Subcutaneous adipose tissue (tissue), 4 donors: ENCODE results near the gene AVPI1. TPM values are rescaled to one million over a fixed set of nuclear protein-coding genes. Genes with fewer than 3 reads are reported as not detected.

Experiments used
- total RNA-seq, 4 donors: library from RNA; depleted of rRNA; stranded (reverse); fragments of >200 nt; gene quantifications; one replicate each; pipeline ENCODE4 v1.1.0, GENCODE V29; 2016
- TF ChIP-seq, protein P1 (sequence below): fragments of 450-650 bp; IDR thresholded peaks from one replicate; pipeline ENCODE4 v1.5.1; 2016; ENCODE audit warnings: low read depth, mild to moderate bottlenecking, control low read depth, antibody characterized with exemption, moderate library complexity

The AVPI1 gene
- 100 to 1,000 TPM in 1 of 4 donors, 10 to 100 TPM in 3; 29.5 to 107 (median 61.6) TPM for total RNA-seq

GRCh38 chr10:97686962-97687784 lies at the start of gene AVPI1:
Gene AVPI1 (minus strand): TSS chr10:97687241. CDS start chr10:97679905, 7,336 bp downstream.
- TF ChIP-seq, protein P1, sequence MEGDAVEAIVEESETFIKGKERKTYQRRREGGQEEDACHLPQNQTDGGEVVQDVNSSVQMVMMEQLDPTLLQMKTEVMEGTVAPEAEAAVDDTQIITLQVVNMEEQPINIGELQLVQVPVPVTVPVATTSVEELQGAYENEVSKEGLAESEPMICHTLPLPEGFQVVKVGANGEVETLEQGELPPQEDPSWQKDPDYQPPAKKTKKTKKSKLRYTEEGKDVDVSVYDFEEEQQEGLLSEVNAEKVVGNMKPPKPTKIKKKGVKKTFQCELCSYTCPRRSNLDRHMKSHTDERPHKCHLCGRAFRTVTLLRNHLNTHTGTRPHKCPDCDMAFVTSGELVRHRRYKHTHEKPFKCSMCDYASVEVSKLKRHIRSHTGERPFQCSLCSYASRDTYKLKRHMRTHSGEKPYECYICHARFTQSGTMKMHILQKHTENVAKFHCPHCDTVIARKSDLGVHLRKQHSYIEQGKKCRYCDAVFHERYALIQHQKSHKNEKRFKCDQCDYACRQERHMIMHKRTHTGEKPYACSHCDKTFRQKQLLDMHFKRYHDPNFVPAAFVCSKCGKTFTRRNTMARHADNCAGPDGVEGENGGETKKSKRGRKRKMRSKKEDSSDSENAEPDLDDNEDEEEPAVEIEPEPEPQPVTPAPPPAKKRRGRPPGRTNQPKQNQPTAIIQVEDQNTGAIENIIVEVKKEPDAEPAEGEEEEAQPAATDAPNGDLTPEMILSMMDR = no peak

DNA sequence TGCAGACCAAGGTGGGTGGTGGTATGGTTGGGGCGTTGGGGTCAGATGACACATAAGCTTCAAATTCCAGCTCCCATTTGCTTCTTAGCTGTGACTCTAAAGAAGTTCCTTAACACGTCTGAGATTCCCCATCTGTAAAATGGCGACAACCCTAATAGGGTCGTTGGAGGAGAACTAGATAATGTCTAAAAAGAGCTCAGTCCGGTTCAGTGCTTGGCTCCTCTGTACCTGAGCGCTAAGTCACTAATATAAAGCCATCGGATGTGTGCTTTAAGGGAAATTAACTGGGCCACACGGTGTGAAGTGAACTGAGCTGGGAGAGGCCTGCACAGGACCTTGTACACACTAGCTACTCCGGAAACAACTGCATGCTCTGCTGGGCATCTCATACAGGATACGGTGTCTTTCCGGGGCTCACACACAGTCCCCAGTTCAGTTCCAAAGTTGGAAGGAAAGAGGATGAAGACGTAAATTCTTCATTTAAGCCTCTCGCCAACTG lies 49.4 kb upstream of the AVPI1 start:
- TF ChIP-seq, protein P1 = no peak

DNA sequence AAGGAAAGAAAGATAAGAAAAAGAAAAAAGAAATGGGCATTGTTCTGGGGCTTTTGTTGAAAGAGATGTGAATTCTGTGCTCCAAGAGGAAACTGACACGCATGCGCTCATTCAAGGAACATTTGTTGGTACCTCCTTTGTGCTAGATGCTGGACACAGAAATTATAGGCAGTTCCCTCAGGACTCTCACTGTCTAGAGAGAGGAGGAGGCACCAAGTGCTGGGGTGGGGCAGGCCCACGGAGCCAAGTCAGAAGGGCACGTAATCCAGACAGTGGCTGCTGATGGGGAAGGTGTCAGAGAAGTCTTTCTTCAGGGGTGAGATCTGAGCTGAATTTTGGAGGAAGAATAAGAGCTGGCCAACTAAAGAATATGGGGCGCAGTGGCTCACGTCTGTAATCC lies 47.0 kb upstream of the AVPI1 start:
- TF ChIP-seq, protein P1 = no peak

DNA sequence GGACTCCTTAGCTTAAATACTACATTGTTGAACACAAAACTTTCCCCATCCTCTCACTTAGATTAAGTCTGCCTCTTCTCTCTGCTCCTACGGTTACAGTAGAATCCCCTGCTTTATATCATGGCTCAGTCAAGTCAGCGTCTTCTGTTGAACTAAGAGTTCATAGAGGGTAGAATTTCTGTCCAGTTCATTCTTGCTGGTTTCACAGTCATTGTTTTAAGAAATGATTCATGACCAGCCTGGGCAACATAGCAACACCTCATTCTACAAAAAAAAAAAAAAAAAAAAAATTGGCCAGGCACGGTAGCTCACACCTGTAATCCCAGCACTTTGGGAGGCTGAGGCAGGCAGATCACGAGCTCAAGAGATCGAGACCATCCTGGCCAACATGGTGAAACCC lies 46.2 kb upstream of the AVPI1 start:
- TF ChIP-seq, protein P1 = no peak

DNA sequence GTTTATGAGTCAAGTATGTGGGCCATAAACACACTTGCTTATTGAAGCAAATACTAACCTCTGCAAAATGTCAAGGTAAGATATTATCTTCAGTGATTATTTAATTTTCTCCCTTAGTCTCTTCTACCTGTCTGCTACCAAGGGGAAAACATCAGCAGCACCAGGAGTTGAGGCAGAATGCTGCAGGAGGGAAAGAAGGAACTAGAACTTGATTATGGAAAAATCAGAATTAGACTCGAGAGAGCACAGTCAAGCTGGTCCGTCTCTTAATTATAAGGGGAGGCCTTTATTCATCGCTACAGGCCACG lies 45.0 kb upstream of the AVPI1 start:
- TF ChIP-seq, protein P1 = no peak

GRCh38 chr10:97731346-97732051 lies 44.5 kb upstream of the AVPI1 start:
- TF ChIP-seq, protein P1 = no peak

DNA sequence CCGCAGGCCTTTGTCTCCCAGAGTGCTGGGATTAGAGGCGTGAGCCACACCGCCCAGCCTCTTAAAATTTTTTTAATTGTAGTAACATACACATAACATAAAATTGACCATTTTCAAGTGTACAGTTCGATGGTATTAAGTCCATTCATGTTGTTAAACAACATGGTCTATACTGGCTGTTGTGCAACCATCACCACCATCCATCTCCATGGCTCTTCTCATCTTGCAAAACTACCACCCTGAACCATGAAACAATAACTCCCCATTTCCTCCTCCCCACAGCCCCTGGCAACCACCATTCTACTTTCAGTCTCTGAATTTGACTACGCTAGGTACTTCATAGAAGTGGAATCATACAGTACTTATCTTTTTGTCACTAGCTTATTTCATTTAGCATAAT lies 42.0 kb upstream of the AVPI1 start:
- TF ChIP-seq, protein P1 = no peak
